ENCODE results near the gene CTBP1.
A peak's percentile ranks its signal among the peaks of the same experiment; 100 is the strongest.
"Not testable (repeated sequence)": the region's sequence is repeated elsewhere in the genome, so short reads cannot be mapped to it uniquely, and the experiment has no call there.

Gene CTBP1

GRCh38 chr4:1249148-1249730 lies 309 bp upstream of the CTBP1 start:
- DNase-seq: peak; percentile 87

GRCh38 chr4:1247864-1248244 lies 1.1 kb downstream of the CTBP1 start:
- DNase-seq: no peak

GRCh38 chr4:1246901-1247863 lies 1.7 kb downstream of the CTBP1 start:
- peak; percentile 37 for DNase-seq

- no peak for DNase-seq
These were observed 2.6 kb downstream of the CTBP1 start for GRCh38 chr4:1246111-1246881.

GRCh38 chr4:1245481-1246051 lies 3.4 kb downstream of the CTBP1 start:
- no peak for DNase-seq

GRCh38 chr4:1244978-1245471 lies 3.9 kb downstream of the CTBP1 start:
- no peak for DNase-seq

- no peak for DNase-seq
These were observed 4.6 kb downstream of the CTBP1 start for GRCh38 chr4:1244081-1244977.

- no peak for DNase-seq
These were observed 5.4 kb downstream of the CTBP1 start for GRCh38 chr4:1243451-1244080.

GRCh38 chr4:1242506-1243450 lies 6.2 kb downstream of the CTBP1 start:
- no peak for DNase-seq

GRCh38 chr4:1241936-1242505 lies 6.9 kb downstream of the CTBP1 start:
- DNase-seq: no peak

- no peak for DNase-seq
These were observed 7.4 kb downstream of the CTBP1 start for GRCh38 chr4:1241466-1241935.

GRCh38 chr4:1240721-1241465 lies 8.0 kb downstream of the CTBP1 start:
- DNase-seq: no peak

GRCh38 chr4:1239950-1240307 lies 9.0 kb downstream of the CTBP1 start:
- no peak for DNase-seq

GRCh38 chr4:1239141-1239949 lies 9.6 kb downstream of the CTBP1 start:
- DNase-seq: no peak

- no peak for DNase-seq
These were observed 10.3 kb downstream of the CTBP1 start for GRCh38 chr4:1238676-1239000.

GRCh38 chr4:1237981-1238675 lies 10.8 kb downstream of the CTBP1 start:
- no peak for DNase-seq

GRCh38 chr4:1237261-1237660 lies 11.7 kb downstream of the CTBP1 start:
- DNase-seq: not testable (repeated sequence)

GRCh38 chr4:1236836-1237235 lies 12.1 kb downstream of the CTBP1 start:
- DNase-seq: not testable (repeated sequence)

All from activated CD4-positive, alpha-beta T cell treated with anti-CD3 and anti-CD28 coated beads for 48 hours (primary cell).